Medulla oblongata (tissue), 1 donor: ENCODE measurements around the gene KLHL29.

Experiments
- DNase-seq: peaks from one replicate; pipeline ENCODE4 v3.0.0-alpha.2; 2015; ENCODE audit errors: extremely low spot score

KLHL29 gene

DNA sequence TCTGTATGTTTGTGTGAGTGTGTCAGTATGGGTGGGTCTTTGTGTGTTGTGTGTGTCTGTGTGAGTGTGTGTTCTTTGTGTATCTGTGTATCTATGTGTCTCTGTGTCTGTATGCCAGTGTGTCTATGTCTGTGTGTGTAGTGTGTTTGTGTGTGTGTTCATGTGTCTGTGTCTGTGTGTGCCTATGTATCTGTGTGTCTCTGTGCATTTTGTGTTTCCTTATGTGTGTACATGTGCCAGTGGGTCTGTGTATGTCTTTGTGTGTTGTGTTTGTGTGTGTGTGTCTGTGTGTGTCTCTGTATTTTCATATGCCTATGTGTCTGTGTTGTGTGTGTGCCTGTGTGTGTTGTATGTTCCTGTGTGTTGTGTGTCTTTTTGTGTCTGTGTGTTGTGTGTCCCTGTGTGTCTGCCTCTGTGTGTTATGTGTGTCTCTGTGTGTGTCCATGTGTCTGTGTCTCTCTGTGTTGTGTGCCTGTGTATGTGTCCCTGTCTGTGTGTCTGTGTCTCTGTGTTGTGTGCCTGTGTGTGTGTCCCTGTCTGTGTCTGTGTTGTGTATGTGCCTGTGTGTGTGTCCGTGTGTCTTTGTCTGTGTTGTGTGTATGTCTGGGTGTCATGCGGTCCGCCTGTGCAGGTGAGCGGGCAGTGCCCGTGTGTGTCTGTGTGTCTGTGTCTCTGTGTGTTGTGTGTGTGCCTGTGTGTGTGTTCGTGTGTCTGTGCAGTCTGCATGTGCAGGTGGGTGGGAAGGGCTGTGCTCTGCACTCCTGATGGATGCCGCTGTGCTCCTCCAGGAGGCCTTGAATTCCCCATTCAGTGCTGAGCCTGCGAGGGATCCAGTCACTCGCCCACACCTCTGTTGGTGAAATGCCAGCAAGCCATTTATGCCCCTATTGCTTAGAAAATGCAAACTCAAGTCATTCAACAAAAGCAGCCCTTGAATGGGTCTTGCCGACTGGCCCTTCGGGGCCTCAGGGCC lies 37.4 kb downstream of the KLHL29 start:
- DNase-seq = no peak

- DNase-seq = no peak
Measured at GRCh38 chr2:23423062-23423872, 38.3 kb downstream of the KLHL29 start.

- no peak for DNase-seq
Measured at GRCh38 chr2:23423873-23424680, 39.1 kb downstream of the KLHL29 start.

DNA sequence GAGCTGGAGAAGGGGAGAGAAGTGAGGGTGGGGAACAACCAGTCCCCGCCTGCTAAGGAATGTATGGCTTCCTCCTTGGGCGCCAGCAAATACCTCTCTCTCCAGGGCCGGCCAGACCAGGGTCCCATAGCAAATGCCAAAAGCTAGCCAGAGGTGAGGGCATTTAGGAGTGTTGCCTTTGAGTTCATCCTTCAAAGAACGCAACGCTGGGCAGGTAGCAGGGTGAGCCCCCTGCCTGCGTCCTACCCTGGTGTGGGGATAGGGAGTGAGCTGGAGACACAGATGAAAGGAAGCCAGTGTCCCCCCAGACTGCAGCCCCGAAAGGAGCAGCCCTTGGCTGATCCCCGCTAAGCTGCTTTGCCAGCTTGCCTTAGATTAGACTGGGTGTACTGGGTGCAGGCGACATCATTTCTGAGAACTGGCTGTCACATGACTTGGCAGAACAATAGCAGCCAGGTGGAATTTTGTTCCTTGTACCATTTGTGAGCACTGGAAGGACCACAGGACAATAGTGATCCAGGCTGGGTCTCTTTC lies 40.4 kb downstream of the KLHL29 start:
- no peak for DNase-seq

DNA sequence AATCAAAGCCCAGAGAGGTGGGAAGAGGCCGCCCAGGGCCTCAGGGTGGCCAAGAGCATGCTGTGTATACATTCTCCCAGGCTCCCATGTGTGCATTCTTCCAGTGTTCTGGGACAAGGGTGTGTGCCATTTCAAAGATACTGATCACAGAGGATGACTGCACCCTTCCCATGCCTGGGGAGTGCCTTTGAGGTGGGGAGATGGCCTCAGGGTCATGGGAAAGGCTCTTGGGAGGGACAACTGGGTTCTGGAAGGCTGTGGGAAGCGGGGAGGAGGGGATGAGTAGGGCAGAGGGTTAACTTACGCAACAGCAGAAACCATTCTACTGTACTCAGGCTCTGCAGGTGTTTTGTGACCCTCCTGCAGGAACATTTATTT lies 40.9 kb downstream of the KLHL29 start:
- no peak for DNase-seq

DNA sequence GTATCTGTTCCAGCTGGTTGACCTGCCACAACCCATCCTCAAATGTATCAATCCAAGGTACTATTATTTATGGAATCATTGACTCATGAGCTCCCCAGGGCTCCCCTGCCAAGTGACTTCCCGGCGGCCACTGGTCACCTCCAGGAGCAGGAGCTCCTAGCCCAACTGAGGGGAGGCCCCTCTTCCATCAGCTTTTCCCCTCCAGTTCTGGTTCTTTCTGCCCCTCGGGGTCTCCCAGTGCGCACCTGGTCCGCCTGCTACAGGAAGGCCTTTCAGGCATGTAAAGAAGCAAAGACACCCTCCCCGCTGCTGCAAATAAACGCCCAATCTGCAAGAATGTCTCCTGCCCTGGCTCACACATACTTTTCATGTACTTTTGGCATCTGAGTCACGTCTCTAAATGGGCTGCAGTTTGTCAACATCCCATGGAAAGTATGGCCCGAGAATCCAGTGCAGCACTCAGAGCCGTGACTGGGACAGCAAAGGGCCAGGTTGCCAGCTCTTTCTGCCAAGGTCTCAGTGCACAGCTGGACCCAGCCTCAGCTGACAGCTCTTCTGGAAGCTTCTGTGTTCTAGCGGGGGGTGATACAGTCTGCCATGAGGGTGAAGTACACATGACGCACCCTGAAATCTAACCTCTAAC lies 41.4 kb downstream of the KLHL29 start:
- no peak for DNase-seq

DNA sequence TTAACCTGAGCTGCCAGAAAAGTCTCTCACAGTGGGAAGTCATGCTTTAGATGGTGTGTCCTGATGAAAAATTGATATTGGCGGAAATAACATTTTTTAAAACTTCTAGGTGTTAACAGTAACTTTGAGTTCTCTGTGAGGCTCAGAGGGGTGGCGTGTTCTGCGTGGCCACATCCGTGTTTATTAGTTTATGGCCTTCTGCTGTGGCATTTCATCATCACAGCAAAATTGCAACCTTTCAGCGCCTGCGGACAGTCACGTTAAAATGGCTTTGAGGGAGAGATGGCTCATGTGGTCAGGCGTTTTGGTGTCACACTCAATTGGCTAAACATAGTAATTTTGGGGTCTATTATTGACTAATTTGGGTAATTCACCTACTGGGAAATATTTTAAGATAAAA lies 42.4 kb downstream of the KLHL29 start:
- DNase-seq = no peak

GRCh38 chr2:23427976-23428375 lies 43.0 kb downstream of the KLHL29 start:
- DNase-seq = no peak

DNA sequence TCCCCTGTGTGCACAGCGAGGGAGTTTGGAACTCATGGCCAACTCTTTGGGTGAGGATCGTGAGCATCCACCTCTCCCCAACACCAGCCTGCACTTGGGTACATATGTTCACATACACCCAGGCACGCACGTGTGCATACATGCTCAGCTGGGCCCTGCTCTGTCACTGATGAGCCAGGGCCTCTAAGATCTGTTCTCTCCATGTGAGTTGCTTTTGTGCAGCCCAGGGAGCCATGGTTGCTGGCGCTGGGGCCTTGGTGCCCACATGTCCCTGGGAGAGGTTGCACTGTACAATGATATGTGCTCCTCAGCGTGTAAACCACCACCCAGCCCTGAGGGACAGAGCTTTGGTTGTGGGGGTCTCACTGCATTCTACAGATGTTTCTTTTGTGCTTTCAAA lies 44.1 kb downstream of the KLHL29 start:
- no peak for DNase-seq

- no peak for DNase-seq
Measured at GRCh38 chr2:23430263-23430662, 45.3 kb downstream of the KLHL29 start.

DNA sequence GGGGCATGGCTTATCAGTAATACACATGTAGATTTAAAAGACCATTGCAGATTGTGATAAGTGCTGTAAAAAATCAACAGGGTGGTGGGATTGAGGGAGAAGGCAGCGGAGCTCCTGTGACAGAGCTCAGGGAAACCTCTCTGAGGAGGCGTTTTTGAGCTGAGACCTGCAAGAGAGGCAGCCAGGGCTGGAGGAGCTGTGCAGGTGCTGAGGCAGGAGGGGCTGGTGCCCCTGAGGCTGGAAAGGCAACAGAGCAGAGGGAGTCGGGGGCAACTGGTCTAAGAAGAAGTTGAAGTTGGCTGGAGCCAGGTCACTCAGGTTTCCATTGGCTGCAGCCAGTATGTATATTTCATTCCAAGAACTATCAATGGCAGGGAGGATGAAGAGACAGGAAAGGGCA lies 47.6 kb downstream of the KLHL29 start:
- DNase-seq = no peak

- DNase-seq = no peak
Measured at GRCh38 chr2:23433282-23433681, 48.3 kb downstream of the KLHL29 start.

- DNase-seq = no peak
Measured at GRCh38 chr2:23434721-23435121, 49.7 kb downstream of the KLHL29 start.

DNA sequence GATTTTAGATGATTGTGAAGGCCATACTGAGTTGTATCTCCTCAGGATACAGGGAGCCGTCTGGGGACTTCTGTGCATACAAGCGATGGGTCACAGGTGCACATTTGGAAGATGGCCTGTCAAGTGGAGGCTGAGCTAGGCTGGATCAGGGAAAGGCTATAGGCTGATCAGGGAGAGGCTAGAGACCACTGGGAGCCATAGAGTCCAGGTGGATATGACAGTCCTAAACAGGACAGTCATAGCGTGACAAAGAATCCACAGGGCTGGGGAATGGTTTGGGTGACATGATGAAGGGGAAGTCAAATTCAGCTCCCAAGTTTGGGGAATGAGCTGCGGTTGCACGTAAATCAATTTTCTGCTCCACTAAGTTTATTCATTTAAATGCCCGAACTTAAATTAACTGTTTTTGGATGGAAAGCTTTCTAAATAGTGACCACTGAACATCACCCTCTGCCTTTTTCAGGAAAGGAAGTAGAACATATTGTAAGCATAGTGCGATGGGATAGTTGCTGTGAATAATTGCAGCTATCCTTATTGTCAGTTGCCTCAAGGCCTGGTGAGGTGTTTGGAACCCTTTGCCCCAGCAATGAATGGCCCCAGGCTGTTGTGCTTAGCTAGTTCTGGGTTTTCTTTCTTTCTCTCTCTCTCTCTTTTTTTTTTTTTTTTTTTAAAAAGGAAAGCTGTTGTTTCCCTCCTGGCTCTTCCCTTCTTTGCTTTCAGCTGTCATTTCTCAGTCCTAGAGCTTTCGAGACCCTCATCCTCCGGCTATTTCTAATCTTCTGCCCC lies 50.5 kb downstream of the KLHL29 start:
- DNase-seq = no peak

DNA sequence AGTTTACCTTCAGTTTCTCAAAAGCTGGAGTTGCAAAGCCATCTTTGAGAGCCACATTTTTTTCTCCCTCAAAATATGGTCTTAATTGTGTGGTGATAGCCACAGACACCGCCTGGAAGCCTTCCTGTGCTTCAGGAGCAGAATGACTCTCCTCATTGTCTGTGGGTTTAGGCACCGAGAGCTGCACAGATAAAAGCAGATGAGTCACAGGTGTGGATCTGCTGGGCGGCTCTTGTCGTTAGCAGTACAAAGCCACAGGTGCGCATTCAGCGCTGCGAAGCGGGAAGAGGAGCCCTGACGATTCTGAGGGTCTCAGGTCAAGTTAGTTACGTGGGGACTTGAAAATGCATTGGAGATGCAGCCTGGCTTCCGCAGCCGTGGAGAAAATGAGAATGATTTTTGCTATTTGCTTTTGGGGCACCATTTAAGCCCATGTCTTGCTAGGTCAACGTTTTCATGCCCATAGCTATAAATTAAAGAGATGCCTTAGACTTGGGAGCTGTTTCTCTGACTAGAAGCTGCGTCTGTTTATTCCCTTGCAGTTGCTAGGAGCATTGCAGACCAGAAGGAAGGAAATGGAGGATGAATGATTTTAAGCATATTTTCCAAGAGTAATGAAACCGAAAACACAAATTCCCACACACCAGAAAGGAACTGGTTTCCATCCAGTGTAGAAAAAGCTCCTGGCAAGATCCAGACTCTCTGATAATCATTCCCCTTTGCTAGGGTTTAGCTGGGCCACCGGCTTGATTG lies 51.5 kb downstream of the KLHL29 start:
- no peak for DNase-seq

- DNase-seq = no peak
Measured at GRCh38 chr2:23441414-23441813, 56.4 kb downstream of the KLHL29 start.

GRCh38 chr2:23445450-23445868 lies 60.5 kb downstream of the KLHL29 start:
- DNase-seq = no peak

GRCh38 chr2:23446916-23447315 lies 61.9 kb downstream of the KLHL29 start:
- no peak for DNase-seq

DNA sequence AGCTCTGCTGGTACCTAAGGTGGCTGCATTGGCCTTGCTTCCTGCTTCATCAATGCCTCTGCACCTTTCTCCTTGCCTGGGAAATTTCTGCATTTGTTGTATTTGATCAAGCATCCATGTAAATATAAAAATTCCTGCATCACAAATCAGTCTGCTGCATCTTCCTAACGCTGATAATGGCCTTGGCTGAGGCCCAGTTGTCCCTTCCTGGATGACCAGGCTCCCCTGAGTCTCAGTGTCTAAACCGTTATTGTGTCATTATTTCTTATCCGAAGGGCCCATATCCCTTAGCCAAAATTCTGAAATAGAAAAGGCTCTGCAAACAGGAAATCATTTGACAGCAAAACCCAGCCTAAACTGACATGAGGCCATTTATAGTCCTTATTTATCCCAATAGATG lies 62.4 kb downstream of the KLHL29 start:
- no peak for DNase-seq

GRCh38 chr2:23448906-23449305 lies 63.9 kb downstream of the KLHL29 start:
- DNase-seq = no peak
